ENCODE results near the gene PHYKPL.

The PHYKPL gene

DNA sequence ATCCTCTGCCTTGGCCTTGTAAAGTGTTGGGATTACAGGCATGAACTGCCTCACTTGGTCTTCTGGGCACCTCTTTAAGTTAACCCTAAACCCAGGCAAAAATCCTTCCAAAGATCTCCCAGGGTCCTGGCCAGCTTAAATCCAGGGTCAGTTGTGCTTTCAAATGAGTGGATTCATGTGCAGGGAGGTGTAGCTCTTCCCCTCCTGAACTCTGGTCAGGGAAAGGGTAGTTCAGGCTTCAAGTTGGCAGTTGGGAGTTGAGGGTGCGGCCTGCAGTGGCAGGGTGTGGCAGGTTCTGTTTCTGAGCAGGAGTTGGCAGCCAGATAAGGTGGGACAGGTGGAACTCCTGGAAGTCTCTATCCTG is 24.7 kb downstream of the PHYKPL start:
- Histone ChIP-seq H3K9me3 (ENCODE audit: low read length) (no peaks in the 10 kb centered on the region), H3K4me1 (ENCODE audit: insufficient read depth, low read length, severe bottlenecking) (peaks cover 32% of the 10 kb centered on the region), H3K9ac (ENCODE audit: low read length) (no peak overlapping the region), H3K4me3 (ENCODE audit: low read depth, low read length, poor library complexity, severe bottlenecking) (no peak overlapping the region), H3F3A (ENCODE audit: insufficient read depth, low read length) (no peaks in the 10 kb centered on the region), H3K79me2 (ENCODE audit: insufficient read depth, low read length) (peaks cover 42% of the 10 kb centered on the region), H3K4me2 (ENCODE audit: low read length) (peak overlapping the region; percentile 8; the same call in 1 of the 2 replicates), H3K36me3 (ENCODE audit: insufficient read depth, low read length) (peaks cover 77% of the 10 kb centered on the region), H3K9me2 (ENCODE audit: low read depth, low read length) (no peaks in the 10 kb centered on the region), H4K20me1 (ENCODE audit: insufficient read depth, low read length) (0 out of 2 replicates have a peak, but pooled peaks cover 3% of the 10 kb centered on the region), H3K27ac (ENCODE audit: low read depth, low read length, poor library complexity, severe bottlenecking) (no peak overlapping the region), H2AFZ (ENCODE audit: low read length) (no peak overlapping the region), H3K27me3 (ENCODE audit: insufficient read depth, low read length) (no peaks in the 10 kb centered on the region)
- TF ChIP-seq, protein P1, sequence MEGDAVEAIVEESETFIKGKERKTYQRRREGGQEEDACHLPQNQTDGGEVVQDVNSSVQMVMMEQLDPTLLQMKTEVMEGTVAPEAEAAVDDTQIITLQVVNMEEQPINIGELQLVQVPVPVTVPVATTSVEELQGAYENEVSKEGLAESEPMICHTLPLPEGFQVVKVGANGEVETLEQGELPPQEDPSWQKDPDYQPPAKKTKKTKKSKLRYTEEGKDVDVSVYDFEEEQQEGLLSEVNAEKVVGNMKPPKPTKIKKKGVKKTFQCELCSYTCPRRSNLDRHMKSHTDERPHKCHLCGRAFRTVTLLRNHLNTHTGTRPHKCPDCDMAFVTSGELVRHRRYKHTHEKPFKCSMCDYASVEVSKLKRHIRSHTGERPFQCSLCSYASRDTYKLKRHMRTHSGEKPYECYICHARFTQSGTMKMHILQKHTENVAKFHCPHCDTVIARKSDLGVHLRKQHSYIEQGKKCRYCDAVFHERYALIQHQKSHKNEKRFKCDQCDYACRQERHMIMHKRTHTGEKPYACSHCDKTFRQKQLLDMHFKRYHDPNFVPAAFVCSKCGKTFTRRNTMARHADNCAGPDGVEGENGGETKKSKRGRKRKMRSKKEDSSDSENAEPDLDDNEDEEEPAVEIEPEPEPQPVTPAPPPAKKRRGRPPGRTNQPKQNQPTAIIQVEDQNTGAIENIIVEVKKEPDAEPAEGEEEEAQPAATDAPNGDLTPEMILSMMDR (IDR thresholded peaks at IDR 0.05; ENCODE audit: low read length) = no peak
- no peak for TF ChIP-seq EZH2 (IDR thresholded peaks at IDR 0.05; ENCODE audit: borderline replicate concordance, low read length)

DNA sequence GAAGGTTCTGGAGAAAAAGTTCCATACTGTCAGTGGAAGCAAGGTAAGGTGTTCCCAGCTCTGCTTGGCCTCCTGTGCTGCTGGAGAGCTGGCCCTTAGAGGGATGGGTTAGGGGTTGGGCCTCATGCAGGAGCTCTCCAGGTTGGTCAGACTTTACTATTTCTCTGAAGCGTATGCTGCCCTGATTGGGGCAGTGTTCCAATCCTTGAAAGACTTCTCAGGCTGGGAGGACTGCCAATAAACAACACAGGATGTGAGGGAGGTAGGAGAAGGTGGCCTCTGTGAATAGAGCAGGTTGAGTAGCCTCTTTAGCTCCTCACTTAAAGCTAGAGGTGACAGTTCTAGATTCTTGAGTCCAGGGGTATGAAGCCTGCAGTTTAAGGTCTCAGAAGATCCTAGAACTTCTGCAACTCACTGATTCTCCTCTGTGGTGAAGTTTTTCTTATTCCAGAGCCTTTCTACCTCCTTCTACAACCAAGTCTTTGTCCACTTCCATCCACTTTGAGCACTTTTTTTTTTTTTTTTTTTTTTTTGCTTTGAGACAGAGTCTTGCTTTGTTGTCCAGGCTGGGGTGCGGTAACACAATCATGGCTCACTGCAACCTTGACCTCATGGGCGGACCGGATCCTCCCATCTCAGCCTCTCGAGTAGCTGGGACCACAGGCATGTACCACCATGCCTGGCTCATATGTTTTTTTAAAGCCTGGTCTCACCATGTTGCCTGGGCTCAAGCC is 25.3 kb downstream of the PHYKPL start:
- Histone ChIP-seq H3F3A (ENCODE audit: insufficient read depth, low read length) (no peaks in the 10 kb centered on the region), H3K27ac (ENCODE audit: low read depth, low read length, poor library complexity, severe bottlenecking) (no peak overlapping the region), H3K79me2 (ENCODE audit: insufficient read depth, low read length) (peaks cover 42% of the 10 kb centered on the region), H3K27me3 (ENCODE audit: insufficient read depth, low read length) (no peaks in the 10 kb centered on the region), H3K9ac (ENCODE audit: low read length) (no peak overlapping the region), H3K4me2 (ENCODE audit: low read length) (peak overlapping the region; percentile 89), H3K9me3 (ENCODE audit: low read length) (no peaks in the 10 kb centered on the region), H3K9me2 (ENCODE audit: low read depth, low read length) (no peaks in the 10 kb centered on the region), H2AFZ (ENCODE audit: low read length) (no peak overlapping the region), H4K20me1 (ENCODE audit: insufficient read depth, low read length) (0 out of 2 replicates have a peak, but pooled peaks cover 3% of the 10 kb centered on the region), H3K4me1 (ENCODE audit: insufficient read depth, low read length, severe bottlenecking) (peaks cover 32% of the 10 kb centered on the region), H3K36me3 (ENCODE audit: insufficient read depth, low read length) (peaks cover 71% of the 10 kb centered on the region), H3K4me3 (ENCODE audit: low read depth, low read length, poor library complexity, severe bottlenecking) (peak overlapping the region; percentile 94)
- no peak for TF ChIP-seq EZH2 (IDR thresholded peaks at IDR 0.05; ENCODE audit: borderline replicate concordance, low read length)
- TF ChIP-seq, protein P1 (IDR thresholded peaks at IDR 0.05; ENCODE audit: low read length) = no peak

- Histone ChIP-seq H3K4me3 (ENCODE audit: low read depth, low read length, poor library complexity, severe bottlenecking) (peak overlapping the region; percentile 94), H3K9me2 (ENCODE audit: low read depth, low read length) (no peaks in the 10 kb centered on the region), H3K27me3 (ENCODE audit: insufficient read depth, low read length) (no peaks in the 10 kb centered on the region), H3K27ac (ENCODE audit: low read depth, low read length, poor library complexity, severe bottlenecking) (peak overlapping the region; percentile 14), H3K36me3 (ENCODE audit: insufficient read depth, low read length) (peaks cover 62% of the 10 kb centered on the region), H3K4me1 (ENCODE audit: insufficient read depth, low read length, severe bottlenecking) (peaks cover 32% of the 10 kb centered on the region), H3K9me3 (ENCODE audit: low read length) (no peaks in the 10 kb centered on the region), H4K20me1 (ENCODE audit: insufficient read depth, low read length) (0 out of 2 replicates have a peak, but pooled peaks cover 3% of the 10 kb centered on the region), H3F3A (ENCODE audit: insufficient read depth, low read length) (no peaks in the 10 kb centered on the region), H3K4me2 (ENCODE audit: low read length) (peak overlapping the region; percentile 89), H3K9ac (ENCODE audit: low read length) (peak overlapping the region; percentile 96), H2AFZ (ENCODE audit: low read length) (no peak overlapping the region), H3K79me2 (ENCODE audit: insufficient read depth, low read length) (peaks cover 42% of the 10 kb centered on the region)
- TF ChIP-seq EZH2 (IDR thresholded peaks at IDR 0.05; ENCODE audit: borderline replicate concordance, low read length) = no peak
- TF ChIP-seq, protein P1 (IDR thresholded peaks at IDR 0.05; ENCODE audit: low read length) = no peak
Observed at GRCh38 chr5:178206166-178207101, 26.2 kb downstream of the PHYKPL start.
